22Rv1 (cell line): ENCODE results near the gene COX6A2.

Experiments
- H3K27ac ChIP-seq: fragments of 450-650 bp; 2 replicates; pipeline ENCODE4 v1.5.1; 2017
- ZFX ChIP-seq: fragments of 450-650 bp; IDR thresholded peaks from 2 replicates; pipeline ENCODE4 v1.6.1; 2017; ENCODE audit warnings: antibody characterized with exemption, borderline replicate concordance
- TF ChIP-seq, protein P1 (sequence below): fragments of 450-650 bp; IDR thresholded peaks from 2 replicates; pipeline ENCODE4 v1.5.1; 2017; ENCODE audit warnings: mild to moderate bottlenecking

COX6A2 gene

DNA sequence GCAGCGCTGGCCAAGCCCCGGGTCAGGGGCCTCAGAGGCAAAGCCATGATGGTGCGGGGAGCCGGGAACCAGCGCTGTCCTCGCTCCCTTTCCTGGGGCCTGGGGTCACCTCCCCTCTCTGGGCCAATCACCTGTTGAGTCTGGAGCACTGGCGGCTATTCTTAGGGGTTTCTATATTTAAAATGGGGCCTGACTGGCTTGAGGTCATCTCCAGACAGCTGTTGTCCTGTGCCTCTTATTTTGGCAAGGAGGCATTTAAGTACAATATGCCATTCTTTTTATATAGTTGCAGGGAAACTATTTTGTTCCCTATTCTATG, at the start of gene COX6A2:
TSS of gene COX6A2 (minus strand) at position 82 of the 319 bp plus-strand sequence. CDS start at position 47, 35 bp downstream.
- TF ChIP-seq, protein P1, sequence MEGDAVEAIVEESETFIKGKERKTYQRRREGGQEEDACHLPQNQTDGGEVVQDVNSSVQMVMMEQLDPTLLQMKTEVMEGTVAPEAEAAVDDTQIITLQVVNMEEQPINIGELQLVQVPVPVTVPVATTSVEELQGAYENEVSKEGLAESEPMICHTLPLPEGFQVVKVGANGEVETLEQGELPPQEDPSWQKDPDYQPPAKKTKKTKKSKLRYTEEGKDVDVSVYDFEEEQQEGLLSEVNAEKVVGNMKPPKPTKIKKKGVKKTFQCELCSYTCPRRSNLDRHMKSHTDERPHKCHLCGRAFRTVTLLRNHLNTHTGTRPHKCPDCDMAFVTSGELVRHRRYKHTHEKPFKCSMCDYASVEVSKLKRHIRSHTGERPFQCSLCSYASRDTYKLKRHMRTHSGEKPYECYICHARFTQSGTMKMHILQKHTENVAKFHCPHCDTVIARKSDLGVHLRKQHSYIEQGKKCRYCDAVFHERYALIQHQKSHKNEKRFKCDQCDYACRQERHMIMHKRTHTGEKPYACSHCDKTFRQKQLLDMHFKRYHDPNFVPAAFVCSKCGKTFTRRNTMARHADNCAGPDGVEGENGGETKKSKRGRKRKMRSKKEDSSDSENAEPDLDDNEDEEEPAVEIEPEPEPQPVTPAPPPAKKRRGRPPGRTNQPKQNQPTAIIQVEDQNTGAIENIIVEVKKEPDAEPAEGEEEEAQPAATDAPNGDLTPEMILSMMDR: no peak
- TF ChIP-seq ZFX: no peak
- H3K27ac ChIP-seq: no peak within 1 kb of the TSS

DNA sequence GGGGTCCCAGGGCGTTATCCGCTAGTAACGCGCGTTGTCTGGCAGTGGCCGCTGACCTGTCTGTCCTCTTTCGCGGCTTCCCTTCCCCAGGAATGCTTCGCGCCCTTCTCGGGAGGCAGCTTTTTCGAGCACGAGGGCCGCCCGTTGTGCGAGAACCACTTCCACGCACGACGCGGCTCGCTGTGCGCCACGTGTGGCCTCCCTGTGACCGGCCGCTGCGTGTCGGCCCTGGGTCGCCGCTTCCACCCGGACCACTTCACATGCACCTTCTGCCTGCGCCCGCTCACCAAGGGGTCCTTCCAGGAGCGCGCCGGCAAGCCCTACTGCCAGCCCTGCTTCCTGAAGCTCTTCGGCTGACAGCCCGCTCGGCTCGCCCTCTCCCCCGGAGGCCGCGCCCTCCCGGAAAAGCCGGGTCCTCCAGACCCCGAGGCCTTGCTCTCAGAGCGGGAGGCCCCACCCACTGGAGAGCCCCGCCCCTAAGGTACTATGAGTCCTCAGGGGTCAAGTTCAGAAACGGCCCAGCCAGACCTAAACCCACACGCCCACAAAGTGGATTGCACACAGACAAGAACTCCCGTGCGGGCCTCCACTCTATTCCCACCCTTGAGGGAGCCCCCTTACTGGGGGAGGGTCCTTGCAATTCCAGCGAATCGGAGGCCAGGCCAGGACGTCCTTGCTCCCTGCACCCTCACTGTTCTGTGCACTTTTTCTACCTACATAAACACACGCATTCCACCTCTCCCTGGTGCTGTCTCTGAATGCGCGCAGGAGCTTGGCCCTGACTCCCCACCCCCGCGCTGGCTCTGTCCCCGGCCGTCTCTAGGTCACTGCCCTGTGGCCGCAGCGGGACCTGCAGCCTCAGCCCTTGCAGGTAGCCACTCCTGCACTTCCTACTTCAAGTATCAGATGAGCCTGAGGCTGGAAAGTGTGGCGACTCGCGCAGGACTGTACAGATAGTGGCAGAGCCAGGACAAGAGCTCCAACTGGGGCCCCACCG, 49.4 kb upstream of the COX6A2 start:
- TF ChIP-seq, protein P1: peak; percentile 47; the same call in 1 of the 2 replicates
- TF ChIP-seq ZFX: no peak
- H3K27ac ChIP-seq: peak overlapping the region; percentile 74

DNA sequence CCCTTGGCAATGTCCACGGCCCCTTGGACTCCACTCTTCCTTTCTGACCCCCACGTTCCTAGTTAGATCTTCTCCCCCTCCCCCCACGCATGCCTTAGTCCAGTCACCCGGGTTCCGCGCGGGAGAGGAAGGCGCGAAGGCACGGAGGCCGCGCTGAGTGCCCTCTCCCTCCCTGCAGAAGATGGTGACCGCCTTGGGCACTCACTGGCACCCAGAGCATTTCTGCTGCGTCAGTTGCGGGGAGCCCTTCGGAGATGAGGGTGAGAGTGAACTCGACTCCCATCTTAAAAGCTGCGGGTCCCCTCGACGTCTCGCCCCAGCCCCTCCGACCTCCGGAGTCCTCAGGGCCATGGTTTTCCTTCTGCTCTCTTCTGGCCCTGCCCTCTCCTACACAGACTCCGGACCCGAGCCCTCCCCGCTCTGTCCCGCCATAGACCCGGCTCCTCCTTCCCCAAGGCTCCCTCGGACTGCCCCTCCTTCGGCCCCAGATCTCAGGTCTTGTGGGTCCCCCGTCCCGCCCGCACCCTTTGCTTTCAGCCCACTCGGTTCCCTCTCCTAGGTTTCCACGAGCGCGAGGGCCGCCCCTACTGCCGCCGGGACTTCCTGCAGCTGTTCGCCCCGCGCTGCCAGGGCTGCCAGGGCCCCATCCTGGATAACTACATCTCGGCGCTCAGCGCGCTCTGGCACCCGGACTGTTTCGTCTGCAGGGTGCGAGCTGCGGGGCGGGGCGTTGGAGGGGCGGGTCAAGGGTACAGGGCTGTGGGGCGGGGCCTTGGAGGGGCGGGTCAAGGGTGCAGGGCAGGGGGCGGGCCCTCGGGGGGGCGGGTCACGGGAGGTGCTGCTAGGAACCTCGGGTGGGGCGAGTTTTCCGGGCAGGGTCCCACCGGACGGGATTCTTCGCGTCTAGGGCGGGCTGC, 48.4 kb upstream of the COX6A2 start:
- peak overlapping the region; percentile 74 for H3K27ac ChIP-seq
- TF ChIP-seq, protein P1: no peak
- no peak for TF ChIP-seq ZFX

DNA sequence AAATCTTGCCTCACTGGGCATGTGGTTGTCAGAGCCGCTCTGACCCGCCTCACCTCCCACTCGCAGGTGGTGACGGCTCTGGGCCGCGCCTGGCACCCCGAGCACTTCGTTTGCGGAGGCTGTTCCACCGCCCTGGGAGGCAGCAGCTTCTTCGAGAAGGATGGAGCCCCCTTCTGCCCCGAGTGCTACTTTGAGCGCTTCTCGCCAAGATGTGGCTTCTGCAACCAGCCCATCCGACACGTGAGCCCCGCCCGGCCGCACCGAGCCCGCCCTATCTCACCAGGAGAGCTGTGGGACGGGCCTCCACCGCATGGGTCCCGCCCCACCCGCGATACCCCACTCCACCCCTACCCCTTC, 47.8 kb upstream of the COX6A2 start:
- H3K27ac ChIP-seq: peak overlapping the region; percentile 74
- no peak for TF ChIP-seq ZFX
- TF ChIP-seq, protein P1: no peak

DNA sequence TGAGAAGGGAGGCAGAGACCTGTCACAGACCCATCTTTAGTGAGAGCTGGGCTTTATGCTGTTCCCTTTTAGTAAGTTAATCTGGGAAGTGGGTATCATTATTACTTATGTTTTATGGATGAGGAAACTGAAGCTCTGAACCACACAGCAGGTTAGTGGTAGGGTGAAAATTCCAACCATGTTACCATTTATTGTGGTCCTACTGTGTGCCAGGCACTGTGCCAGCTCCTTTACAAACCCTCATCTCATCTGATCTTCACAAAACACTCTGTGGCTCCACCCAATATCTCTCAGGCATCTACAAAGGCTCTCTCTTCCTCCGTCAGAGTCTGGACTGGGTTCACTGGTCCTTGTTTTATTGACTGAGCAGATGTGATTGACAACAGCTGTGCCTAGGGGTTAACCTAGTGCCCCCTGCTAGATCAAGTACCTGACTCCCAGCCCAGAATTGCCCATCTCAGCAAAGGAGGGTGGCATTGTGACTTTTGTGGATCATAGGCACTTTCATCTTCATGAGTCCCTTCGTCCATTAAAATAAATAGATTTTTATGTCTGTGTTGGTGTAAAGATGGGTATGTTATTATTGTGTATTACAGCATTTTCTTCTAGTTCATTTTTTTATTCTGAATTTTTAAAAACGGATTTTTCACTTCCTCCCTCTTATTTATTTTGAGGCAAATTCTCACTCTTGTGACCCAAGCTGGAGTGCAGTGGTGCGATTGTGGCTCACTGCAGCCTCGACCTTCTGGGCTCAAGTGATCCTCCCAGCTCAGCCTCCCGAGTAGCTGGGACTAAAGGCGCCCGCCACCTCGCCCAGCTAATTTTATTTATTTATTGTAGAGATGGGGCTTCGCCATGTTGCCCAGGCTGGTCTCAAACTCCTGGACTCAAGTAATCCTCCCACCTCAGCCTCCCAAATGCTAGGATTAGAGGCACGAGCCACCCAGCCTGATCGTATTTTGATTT, 46.9 kb upstream of the COX6A2 start:
- H3K27ac ChIP-seq: no peak overlapping the region
- TF ChIP-seq, protein P1: no peak
- TF ChIP-seq ZFX: no peak

DNA sequence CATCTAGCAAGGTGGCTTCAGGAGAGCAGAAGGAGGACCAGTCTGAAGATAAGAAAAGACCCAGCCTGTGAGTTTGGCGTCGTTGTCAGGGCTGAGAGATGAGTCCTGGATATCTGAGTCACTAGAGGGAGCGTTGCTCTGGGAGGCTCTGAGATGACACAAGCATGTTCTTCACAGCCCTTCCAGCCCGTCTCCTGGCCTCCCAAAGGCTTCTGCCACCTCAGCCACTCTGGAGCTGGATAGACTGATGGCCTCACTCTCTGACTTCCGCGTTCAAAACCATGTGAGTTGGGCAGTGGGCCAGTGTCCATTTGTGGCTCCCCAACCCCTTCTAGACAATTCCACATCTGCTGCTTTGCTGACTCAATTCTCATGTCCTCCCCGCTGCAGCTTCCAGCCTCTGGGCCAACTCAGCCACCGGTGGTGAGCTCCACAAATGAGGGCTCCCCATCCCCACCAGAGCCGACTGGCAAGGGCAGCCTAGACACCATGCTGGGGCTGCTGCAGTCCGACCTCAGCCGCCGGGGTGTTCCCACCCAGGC, 46.1 kb upstream of the COX6A2 start:
- H3K27ac ChIP-seq: no peak overlapping the region
- TF ChIP-seq, protein P1: no peak
- TF ChIP-seq ZFX: no peak
